Raji (cell line): ENCODE data around the gene MYO5C.

ENCODE experiments used
- POLR2A ChIP-seq: IDR thresholded peaks from 2 replicates; pipeline ENCODE4 v1.6.1; 2011; ENCODE audit warnings: low read depth, low read length, control low read depth; ENCODE audit not compliant: insufficient read depth

The MYO5C gene

DNA sequence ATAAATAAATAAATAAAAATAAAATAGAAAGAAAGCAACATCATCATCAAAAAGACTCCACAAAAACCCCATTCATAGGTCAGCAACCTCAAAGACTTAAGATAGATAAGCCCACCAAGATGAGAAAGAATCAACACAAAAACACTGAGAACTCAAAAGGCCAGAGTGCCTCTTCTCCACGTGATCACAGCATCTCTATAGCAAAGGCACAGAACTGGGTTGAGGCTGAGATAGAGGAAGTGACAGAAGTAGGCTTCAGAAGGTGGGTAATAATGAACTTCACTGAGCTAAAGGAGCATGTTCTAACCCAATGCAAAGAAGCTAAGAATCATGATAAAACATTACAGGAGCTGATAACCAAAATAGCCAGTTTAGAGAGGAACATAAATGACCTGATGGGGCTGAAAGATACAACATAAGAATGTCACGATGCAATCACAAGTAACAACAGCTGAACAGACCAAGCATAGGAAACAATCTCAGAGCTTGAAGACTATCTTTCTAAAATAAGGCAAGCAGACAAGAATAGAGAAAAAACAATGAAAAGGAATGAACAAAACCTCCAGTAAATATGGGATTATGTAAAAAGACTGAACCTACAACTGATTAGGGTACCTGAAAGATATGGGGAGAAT is 130.9 kb downstream of the MYO5C start:
- no peak for TF ChIP-seq POLR2A

DNA sequence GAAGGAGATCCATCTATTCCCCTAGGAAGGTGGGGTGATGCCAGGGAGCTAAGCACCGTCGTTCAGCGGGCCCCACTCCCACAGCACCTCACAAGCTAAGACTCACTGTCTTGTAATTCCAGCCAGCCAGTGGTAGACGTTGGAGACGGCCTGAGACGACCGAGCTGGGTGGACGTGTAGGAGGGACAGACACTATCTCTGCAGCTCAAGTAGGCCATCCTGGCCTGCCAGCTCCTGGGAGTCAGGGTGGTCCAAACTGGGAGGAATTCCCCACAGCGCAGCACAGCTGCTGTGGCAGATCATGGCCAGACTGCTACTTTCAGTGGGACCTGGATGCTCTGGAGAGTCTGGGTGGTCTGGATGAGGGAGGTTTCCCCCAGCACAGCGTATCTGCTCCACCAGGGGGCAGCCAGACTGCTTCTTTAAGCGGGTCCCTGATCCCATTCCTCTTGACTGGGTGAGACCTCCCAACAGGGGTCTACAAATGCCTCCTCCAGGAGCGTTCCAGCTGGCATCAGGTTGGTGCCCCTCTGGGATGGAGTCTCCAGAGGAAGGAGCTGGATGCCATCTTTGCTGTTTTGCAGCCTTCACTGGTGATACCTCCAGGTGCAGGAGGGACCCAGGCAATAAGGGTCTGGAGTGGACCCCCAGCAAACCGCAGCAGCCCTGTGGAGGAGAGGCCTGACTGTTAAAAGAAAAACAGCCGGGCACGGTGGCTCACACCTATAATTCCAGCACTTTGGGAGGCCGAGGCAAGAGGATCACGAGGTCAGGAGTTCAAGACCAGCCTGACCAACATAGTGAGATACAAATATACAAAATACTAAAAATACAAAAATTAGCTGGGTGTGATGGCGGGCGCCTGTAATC is 132.0 kb downstream of the MYO5C start:
- no peak for TF ChIP-seq POLR2A

DNA sequence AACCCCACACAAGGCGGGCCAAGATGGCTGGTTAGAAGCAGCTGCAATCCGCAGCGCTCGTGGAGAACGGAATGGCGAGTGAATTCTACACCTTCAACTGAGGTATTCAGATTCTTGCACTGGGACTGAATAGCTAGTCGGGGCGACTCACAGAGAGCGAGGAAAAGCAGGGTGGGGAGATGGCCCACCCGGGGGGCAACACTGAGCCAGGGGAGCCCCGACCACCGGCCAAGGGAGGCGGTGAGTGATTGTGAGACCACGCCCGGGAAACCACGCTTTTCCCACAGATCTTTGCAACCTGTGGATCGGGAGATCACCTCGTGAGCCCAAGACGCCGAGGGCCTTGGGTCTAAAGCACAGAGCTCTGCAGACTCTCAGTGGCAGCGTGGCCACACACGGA is 132.7 kb downstream of the MYO5C start:
- no peak for TF ChIP-seq POLR2A

DNA sequence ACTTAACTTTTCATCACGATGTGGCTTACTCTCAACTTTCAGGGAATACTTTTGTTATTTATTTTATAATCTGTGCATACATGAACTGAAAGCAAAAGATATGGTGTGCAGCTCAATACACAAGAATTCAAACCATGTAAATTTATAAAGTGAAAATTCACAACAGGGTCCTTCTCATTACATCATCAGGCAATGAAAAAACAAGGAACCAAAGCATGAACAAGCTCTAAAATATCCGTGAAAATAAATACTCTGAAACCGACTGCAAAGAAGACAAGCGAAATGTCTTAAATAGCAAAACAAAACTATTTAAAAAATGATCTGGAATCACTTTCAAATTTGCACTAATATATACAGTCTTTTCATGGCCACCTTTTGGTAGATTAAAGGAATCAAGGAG is 133.3 kb downstream of the MYO5C start:
- no peak for TF ChIP-seq POLR2A

DNA sequence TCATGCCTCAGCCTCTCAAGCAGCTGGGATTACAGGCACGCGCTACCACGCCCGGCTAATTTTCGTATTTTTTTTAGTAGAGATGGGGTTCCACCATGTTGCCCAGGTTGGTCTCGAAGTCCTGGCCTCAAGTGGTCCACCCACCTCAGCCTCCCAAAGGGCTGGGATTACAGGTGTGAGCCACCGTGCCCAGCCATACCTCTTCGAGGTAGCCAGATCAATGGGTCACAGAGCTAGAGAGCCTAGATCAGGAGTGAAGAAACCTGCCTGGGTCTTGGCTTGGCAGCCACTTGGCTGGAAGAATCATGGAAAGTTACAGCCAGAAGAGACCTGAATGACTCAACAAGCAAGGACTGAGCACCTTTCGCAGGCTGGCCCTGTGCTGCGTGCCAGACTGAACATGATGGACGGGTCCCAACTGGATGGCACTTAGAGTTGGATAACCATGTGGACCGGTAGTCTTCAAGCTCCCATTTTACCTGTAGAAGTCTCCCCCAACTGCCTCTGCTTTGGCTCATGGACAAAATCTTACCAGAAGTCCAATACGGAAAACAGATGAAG is 134.1 kb downstream of the MYO5C start:
- no peak for TF ChIP-seq POLR2A

DNA sequence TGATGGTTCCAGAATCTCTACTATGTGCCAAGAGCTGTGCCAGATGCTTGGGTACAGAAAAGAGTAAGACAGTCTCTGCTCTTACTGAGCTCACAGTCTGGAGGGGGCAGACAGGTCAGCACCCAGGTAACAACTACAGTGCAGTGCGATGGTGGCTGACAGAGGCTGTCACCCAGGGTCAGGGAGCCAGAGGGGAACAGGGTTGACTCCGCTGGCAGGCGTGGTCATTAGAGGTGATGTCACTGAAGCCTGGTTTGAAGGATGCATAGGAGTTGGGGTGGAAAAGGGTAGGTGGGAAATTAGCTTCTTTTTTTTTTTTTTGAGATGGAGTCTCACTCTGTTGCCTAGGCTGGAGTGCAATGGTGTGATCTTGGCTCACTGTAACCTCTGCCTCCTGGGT is 136.0 kb downstream of the MYO5C start:
- TF ChIP-seq POLR2A, result no peak

DNA sequence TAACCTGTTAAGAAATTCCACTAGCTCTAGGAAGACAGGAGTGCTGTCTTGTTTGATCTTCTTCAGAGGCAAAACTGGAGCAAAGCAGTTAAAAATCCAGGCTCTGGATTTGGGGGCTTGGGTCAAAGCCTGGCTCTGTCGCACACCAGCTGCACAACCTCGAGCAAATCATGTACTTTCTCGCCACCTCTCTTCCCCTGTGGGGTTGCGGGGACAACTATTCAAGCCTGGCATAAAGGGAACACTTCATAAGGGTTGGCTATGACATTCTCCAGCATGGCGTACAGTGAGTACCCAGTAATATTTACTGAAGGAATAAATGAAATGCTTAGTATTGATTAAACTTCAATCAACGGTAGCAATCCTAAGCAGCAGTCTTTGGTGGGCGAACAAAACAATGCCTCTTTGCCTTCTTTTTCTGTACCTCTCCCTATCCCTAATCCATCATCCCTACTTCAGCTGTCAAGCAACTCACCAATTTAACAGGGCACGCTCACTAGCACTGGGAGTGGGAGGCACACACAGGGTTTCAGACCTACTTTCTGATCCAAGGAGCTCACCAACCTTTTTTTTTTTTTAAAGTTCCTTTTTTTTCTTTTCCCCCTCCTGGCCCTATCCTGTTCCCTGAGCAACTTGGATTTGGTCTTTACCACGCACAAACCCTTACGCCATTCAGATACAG is 137.4 kb downstream of the MYO5C start:
- no peak for TF ChIP-seq POLR2A

DNA sequence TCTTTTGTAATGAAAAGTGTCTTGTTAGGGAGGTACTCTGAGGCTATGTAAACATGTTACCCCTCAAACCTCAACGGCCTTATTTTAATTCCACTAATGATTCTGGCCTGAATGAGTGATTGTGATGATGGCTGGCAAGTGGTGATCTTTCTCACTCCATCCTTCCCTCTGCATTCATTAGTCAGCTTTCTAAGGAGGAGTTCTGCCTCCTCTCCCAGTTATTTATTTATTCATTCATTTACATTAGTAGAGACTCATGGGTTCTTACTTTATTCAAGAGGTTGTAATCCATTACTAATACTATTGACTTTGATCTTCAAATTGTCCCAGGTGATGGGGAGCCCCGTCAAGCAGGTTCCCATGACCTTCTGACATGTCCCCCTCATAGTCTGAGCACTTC is 139.7 kb downstream of the MYO5C start:
- TF ChIP-seq POLR2A, result no peak

DNA sequence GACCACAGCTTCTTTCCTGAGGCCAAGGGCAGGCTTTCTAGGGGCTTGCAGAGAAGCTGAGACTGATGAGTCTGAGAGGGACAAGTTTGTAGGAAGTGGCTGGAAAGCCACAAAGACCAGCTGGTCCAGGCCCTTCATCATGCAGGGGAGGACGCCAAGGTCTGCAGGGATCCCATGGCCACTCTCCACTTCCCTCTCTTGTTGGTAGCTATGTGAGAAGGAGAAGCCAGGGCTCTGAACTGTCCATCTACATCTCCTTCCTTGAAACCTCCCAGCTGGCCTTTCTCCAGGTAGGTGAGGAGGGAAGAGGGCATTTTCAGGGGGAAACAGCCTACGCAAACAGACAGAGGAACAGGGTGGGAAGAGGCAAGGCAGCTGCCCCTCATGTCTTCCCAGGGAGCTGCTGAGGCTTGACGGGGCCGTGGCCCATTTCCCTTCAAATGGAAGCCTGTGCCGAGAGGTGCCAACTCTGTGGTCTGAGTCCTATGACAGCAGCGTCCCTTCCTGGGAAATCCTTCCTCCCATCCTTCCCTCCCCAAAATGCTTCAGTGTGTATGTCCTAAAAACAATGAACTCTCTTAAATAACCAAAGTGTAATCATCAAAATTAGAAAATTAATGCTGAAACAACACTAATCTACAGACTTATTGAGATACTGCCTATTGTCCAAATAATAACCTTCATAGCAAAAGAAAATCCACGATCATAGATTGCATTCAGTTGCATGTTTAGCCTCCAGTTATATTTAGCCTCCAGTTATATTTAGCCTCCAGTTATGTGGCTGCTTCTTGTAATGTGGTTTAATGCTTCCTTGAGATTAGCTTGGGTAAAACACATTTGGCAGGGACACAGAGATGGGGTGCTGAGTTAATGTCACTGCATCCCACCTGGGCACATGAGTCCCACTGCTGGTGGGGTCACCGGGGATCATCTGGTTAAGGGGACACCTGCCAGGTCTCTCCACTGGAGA is 140.4 kb downstream of the MYO5C start:
- TF ChIP-seq POLR2A, result no peak

DNA sequence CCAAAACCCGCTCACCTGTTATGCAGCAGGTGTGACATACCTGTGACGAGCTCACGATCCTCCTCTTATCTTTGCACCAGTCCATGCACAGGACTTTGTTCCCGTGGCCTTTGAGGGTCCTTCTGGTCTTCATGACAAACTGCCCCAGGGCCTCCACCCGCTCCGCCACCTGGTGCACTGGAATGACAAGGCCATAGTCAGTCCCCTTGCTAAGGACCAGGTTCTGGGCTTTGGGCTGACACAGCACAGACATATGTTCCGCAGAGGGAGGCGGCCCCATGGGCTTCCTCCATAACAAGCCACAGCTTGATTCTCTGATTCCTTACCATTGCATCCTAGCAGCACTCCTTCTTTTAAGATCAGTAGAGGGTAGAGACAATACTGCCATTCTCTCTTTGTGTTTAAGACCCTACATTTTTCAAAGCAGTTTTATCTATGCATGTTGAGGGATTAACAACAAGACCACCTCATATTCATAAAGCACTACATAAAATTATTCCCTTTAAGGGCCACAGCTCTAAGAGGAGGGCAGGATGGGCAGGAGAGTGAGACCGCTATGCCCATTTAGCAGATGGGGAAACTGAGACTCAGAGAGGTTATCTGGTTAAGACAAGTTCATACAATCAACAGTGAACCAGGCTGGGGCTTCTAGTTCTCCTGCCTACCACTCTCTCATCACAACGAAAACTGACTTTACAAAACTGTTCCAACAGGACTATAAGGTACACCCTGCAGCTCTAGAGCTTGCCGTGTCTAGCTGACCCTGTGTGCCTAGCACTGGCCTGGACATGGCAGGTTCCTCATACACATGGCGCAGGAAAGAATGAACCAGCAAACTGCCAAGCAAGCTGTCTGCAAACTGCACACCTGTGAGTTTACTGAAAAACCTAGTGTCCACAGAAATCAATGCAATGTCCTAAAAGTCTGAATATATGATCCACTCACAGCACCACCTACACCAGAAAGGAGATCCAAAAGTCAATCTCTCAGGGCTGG is 141.4 kb downstream of the MYO5C start:
- TF ChIP-seq POLR2A, result no peak

DNA sequence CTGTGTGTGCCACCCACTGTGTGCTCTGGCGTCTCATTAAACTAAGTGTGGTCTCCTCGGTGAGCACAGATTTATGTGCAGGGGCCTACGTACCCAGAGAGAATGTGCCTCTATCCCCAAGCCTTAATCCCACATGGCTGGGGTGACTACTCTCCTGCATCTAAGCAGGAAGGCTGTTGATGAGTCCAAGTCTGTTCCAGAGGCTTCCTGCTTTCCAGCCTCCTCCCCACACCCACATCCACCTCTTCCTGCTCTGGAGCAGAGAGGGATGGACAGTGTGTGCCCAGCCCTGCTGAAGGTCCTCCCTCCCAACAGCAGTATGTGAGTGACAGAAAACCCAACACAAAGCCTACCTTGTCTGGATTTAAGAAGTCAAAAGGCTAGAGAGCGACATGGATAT is 144.3 kb downstream of the MYO5C start:
- TF ChIP-seq POLR2A, result no peak

DNA sequence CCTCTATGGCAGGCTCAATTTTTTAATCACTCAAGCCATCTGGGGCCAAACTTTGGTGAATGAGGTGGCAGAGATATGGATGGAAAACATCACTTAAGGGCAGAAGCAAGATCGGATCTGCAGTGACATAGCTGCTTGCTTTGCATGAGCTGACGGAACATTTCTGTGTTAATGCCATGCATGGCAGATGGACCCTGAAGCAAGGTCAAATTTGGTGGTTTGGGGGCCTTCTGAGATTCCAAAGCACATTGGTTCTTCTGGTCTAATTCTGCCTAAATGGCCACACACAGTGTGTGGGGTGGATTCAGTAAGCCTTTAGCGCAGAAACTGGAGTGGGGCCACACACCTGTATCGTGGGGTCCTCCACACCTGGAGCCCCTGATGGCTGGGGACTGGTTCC is 144.7 kb downstream of the MYO5C start:
- TF ChIP-seq POLR2A, result no peak

DNA sequence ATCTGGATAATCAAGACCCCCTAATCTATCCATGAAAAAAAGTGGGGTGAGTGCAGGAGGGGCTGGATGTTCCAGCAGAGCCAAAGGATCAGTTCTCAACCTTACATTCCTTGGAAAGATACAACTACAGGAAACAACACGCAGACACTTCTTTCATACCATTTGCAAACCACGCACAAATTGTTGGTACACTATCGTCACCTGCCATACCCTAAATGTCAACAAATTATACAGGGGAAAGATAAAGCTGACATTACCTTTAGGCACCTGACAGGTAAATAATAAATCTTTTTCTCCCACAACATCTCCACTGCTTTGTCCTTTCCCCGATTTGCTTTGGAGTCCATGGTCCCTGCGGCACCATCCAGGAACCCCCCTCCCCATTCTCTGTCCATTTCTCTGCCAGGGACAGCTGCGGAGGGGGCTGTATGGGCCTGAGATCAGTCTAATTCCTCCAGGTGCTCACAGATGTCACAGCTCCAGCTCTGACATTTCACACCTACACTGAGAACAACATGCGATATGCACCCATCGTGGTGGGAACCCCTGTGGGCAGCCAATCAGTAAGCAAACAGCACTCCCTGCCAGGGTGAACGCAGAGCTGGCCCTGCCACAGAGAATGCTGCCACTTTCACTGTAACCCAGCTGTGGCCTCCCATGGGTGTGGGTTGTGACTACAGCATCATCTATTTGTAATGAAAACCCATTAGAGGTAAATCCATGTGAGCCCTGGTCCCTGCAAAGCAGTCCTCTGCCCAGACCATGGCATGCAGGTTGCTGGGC is 145.4 kb downstream of the MYO5C start:
- no peak for TF ChIP-seq POLR2A

DNA sequence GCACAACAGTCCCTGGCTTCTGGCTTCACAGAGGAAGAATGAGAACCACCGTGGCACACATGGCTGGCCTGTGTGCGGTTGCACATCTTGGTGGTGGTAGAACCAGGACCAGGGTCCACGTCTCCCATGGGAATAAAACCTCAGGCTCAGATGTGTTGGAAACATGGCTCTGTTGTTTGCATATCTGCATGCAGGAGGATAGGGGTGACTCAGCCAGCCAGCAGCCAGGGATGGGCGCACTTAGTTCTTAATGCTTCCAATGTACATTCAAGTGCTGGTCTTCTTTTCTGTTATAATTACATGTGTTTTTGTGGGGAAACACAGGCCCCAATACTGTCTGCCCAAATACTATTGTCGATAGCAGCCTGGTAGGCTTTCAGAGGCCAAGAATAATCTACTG is 147.2 kb downstream of the MYO5C start:
- no peak for TF ChIP-seq POLR2A
